Hepatocyte (in vitro differentiated cells): ENCODE measurements around the gene CNFN. TPM values are rescaled to one million over a fixed set of nuclear protein-coding genes. Genes with fewer than 3 reads are reported as not detected.

Experiments
- DNase-seq: peaks from one replicate; pipeline ENCODE4 v3.0.0-alpha.2; 2016; ENCODE audit warnings: low spot score
- H2AFZ ChIP-seq: fragments of 200-600 bp; sonication (generic); 2 replicates; pipeline ENCODE4 v1.6.0; 2016; ENCODE audit warnings: antibody characterized with exemption, mild to moderate bottlenecking
- H3K27ac ChIP-seq: fragments of 200-600 bp; sonication (generic); 2 replicates; pipeline ENCODE4 v1.5.1; 2016; ENCODE audit warnings: mild to moderate bottlenecking
- H3K27me3 ChIP-seq: fragments of 200-600 bp; sonication (generic); 2 replicates; pipeline ENCODE4 v1.6.1; 2016
- H3K36me3 ChIP-seq: fragments of 200-600 bp; sonication (generic); replicated peaks from 2 replicates; pipeline ENCODE4 v1.5.1; 2016; ENCODE audit warnings: low read depth; ENCODE audit not compliant: insufficient read depth
- H3K4me1 ChIP-seq: fragments of 200-600 bp; sonication (generic); 2 replicates; pipeline ENCODE4 v1.5.1; 2016; ENCODE audit warnings: mild to moderate bottlenecking, moderate library complexity; ENCODE audit not compliant: insufficient read depth
- H3K4me2 ChIP-seq: fragments of 200-600 bp; sonication (generic); 2 replicates; pipeline ENCODE4 v1.6.0; 2016
- H3K4me3 ChIP-seq: fragments of 200-600 bp; sonication (generic); 2 replicates; pipeline ENCODE4 v1.5.1; 2016; ENCODE audit warnings: mild to moderate bottlenecking
- H3K79me2 ChIP-seq: fragments of 200-600 bp; sonication (generic); 2 replicates; pipeline ENCODE4 v1.6.0; 2017; ENCODE audit warnings: mild to moderate bottlenecking
- H3K9me2 ChIP-seq: fragments of 200-600 bp; sonication (generic); replicated peaks from 2 replicates; pipeline ENCODE4 v1.6.0; 2017; ENCODE audit warnings: mild to moderate bottlenecking; ENCODE audit not compliant: insufficient read depth
- H3K9me3 ChIP-seq: fragments of 200-600 bp; sonication (generic); 2 replicates; pipeline ENCODE4 v1.5.1; 2016; ENCODE audit warnings: low read depth, mild to moderate bottlenecking
- H4K20me1 ChIP-seq: fragments of 200-600 bp; sonication (generic); 2 replicates; pipeline ENCODE4 v1.6.0; 2016; ENCODE audit warnings: mild to moderate bottlenecking; ENCODE audit not compliant: insufficient read depth, poor library complexity, severe bottlenecking
- EZH2 ChIP-seq: fragments of 200-600 bp; sonication (generic); IDR thresholded peaks from 2 replicates; pipeline ENCODE4 v1.6.1; 2016; ENCODE audit warnings: antibody characterized with exemption, mild to moderate bottlenecking, borderline replicate concordance
- EZH2phosphoT487 ChIP-seq: fragments of 200-600 bp; sonication (generic); IDR thresholded peaks from one replicate; pipeline ENCODE4 v1.6.1; 2018; ENCODE audit warnings: antibody characterized with exemption, mild to moderate bottlenecking, low read depth, moderate library complexity; ENCODE audit not compliant: unreplicated experiment, severe bottlenecking
- WGBS: methylation state at CpG from one replicate; pipeline ENCODE4 v1.1.6; 2016; ENCODE audit warnings: low lambda C conversion rate; ENCODE audit errors: missing lambda C conversion rate; 5-methylcytosine and 5-hydroxymethylcytosine counted together
- polyA plus RNA-seq: library from polyadenylated mRNA; unstranded; fragments of >200 nt; fragmentation: Nextera tagmentation; extraction: Ambion mirVana; gene quantifications from 2 replicates; pipeline ENCODE4 v1.2.1, GENCODE V29; 2016
- total RNA-seq: library from RNA; depleted of rRNA; stranded (reverse); fragments of >200 nt; gene quantifications from 2 replicates; pipeline ENCODE4 v1.2.3, GENCODE V29; 2014
- TF ChIP-seq, protein P1 (sequence below): fragments of 200-600 bp; sonication (generic); IDR thresholded peaks from 2 replicates; pipeline ENCODE4 v1.5.1; 2016; ENCODE audit warnings: antibody characterized with exemption, mild to moderate bottlenecking; ENCODE audit not compliant: poor library complexity

CNFN gene
- total and polyA plus RNA-seq, 2 experiments from 2014 or later: 0.93 to 8.3 TPM

DNA sequence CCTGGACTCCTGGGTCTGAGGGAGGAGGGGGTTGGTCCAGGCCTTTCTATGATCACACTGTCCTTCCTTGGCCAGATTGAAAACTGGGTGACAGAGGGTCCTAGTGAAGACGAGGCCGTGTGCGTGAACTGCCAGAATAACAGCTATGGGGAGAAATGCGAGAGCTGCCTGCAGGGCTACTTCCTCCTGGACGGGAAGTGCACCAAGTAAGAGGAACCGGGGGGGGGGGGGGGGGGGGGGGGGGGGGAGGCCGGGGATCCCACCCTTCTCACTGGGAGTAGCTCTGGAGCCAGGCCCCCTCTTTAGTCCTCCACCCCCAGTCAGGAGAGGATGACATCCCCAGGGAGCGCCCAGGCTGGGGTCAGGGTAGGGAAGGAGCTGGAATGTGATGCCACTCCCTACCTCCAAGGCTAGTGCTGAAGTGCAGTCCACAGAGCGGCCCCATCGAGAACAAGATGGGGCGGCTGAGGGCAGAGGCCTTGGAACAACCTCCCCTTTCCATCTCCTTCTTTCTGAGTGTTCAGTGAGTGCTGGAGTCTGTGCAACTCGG lies 19.4 kb downstream of the CNFN start:
- H3K4me2 ChIP-seq: no peak overlapping the region
- no peaks in the 10 kb centered on the region for H3K79me2 ChIP-seq
- H4K20me1 ChIP-seq: no peaks in the 10 kb centered on the region
- no peak overlapping the region for H3K4me3 ChIP-seq
- no peak for DNase-seq
- H3K27ac ChIP-seq: no peak overlapping the region
- H3K4me1 ChIP-seq: no peaks in the 10 kb centered on the region
- TF ChIP-seq, protein P1, sequence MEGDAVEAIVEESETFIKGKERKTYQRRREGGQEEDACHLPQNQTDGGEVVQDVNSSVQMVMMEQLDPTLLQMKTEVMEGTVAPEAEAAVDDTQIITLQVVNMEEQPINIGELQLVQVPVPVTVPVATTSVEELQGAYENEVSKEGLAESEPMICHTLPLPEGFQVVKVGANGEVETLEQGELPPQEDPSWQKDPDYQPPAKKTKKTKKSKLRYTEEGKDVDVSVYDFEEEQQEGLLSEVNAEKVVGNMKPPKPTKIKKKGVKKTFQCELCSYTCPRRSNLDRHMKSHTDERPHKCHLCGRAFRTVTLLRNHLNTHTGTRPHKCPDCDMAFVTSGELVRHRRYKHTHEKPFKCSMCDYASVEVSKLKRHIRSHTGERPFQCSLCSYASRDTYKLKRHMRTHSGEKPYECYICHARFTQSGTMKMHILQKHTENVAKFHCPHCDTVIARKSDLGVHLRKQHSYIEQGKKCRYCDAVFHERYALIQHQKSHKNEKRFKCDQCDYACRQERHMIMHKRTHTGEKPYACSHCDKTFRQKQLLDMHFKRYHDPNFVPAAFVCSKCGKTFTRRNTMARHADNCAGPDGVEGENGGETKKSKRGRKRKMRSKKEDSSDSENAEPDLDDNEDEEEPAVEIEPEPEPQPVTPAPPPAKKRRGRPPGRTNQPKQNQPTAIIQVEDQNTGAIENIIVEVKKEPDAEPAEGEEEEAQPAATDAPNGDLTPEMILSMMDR: no peak
- TF ChIP-seq EZH2phosphoT487 (no peak), EZH2 (no peak)
- H3K9me3 ChIP-seq: no peaks in the 10 kb centered on the region
- no peaks in the 10 kb centered on the region for H3K9me2 ChIP-seq
- no peaks in the 10 kb centered on the region for H3K36me3 ChIP-seq
- H2AFZ ChIP-seq: no peak overlapping the region
- no peaks in the 10 kb centered on the region for H3K27me3 ChIP-seq
- WGBS: 89% methylated on average over 10 of the region's 12 CpGs

DNA sequence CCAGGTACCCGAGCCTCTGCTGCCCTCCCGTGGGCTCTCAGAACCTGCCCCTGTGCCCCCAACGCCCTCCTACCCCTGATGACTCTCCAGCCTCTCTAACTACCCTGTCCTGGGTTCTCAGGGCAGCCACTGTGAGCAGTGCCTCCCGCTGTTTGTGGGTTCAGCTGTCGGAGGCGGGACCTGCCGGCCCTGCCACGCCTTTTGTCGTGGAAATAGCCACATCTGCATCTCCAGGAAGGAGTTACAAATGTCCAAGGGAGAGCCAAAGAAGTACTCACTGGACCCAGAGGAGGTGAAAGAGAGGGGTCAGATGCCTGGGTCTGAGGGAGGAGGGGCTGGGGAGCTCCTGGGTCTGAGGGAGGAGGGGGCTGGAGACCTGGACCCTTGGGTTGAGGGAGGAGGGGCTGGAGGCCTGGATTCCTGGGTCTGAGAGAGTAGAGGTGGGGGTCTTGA lies 20.0 kb downstream of the CNFN start:
- Histone ChIP-seq H3K4me3 (no peak overlapping the region), H3K27ac (no peak overlapping the region), H3K36me3 (no peaks in the 10 kb centered on the region), H3K9me3 (no peaks in the 10 kb centered on the region), H3K9me2 (no peaks in the 10 kb centered on the region), H3K4me1 (no peaks in the 10 kb centered on the region), H3K79me2 (no peaks in the 10 kb centered on the region), H3K27me3 (no peaks in the 10 kb centered on the region), H4K20me1 (no peaks in the 10 kb centered on the region), H2AFZ (no peak overlapping the region), H3K4me2 (no peak overlapping the region)
- TF ChIP-seq EZH2: no peak
- TF ChIP-seq, protein P1: no peak
- TF ChIP-seq EZH2phosphoT487: no peak
- no peak for DNase-seq
- WGBS: 72% methylated on average over 9 of the region's 9 CpGs

DNA sequence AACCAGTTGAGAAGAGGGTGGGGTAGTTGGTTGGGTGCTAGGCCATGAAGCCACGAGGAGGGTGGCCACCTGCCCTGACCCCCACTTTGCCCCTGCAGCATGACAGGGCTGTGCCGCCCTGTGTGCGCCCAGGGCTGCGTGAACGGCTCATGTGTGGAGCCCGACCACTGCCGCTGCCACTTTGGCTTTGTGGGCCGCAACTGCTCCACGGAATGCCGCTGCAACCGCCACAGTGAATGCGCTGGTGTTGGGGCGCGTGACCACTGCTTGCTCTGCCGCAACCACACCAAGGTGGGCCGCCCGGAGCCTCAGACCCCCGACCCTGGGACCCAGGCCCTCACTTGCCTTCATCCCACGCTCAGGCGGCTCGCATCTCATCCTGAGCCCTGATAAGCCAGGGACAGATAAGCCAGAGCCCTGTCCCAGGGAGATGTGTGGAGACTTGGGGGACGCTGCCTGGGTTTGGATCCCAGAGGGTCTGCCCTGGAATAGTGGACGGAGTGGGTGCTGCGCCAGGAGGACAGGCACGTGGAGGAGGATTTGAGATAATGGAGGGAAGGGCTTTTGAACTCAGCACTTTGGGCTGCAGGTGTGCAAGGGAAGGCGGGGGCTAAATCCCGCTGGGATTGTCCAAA lies 20.5 kb downstream of the CNFN start:
- no peaks in the 10 kb centered on the region for H3K79me2 ChIP-seq
- H3K4me3 ChIP-seq: no peak overlapping the region
- no peaks in the 10 kb centered on the region for H3K36me3 ChIP-seq
- TF ChIP-seq EZH2phosphoT487: no peak
- H4K20me1 ChIP-seq: no peaks in the 10 kb centered on the region
- no peak for DNase-seq
- no peaks in the 10 kb centered on the region for H3K27me3 ChIP-seq
- no peak overlapping the region for H3K4me2 ChIP-seq
- no peak overlapping the region for H2AFZ ChIP-seq
- WGBS: 96% methylated on average over 27 of the region's 27 CpGs
- H3K9me3 ChIP-seq: no peaks in the 10 kb centered on the region
- H3K9me2 ChIP-seq: no peaks in the 10 kb centered on the region
- H3K4me1 ChIP-seq: no peaks in the 10 kb centered on the region
- H3K27ac ChIP-seq: no peak overlapping the region

DNA sequence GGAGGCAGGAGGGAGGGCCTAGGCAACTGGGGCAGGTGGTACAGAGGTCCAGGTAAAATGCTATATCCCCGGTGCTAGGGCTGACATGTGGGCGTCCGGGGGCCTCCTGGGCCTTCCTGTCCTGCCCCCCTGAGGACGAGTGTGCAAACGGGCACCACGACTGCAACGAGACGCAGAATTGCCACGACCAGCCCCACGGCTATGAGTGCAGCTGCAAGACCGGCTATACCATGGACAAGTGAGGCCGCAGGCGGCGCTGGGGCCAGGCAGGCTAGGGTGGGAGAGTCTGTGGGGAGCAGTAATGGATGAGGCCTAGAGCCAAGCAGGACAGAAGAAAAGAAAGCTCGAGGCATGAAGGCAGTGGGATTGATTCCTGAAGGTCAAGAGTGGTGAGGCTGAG lies 21.3 kb downstream of the CNFN start:
- Histone ChIP-seq H3K27ac (no peak overlapping the region), H3K27me3 (no peaks in the 10 kb centered on the region), H3K79me2 (no peaks in the 10 kb centered on the region), H3K4me3 (no peak overlapping the region), H3K4me1 (no peaks in the 10 kb centered on the region), H3K9me2 (no peaks in the 10 kb centered on the region), H3K36me3 (no peaks in the 10 kb centered on the region), H4K20me1 (no peaks in the 10 kb centered on the region), H3K4me2 (no peak overlapping the region), H3K9me3 (no peaks in the 10 kb centered on the region), H2AFZ (no peak overlapping the region)
- WGBS: 96% methylated on average over 15 of the region's 15 CpGs
- DNase-seq: no peak
- TF ChIP-seq EZH2phosphoT487 (no peak), EZH2 (no peak)
- TF ChIP-seq, protein P1: no peak
